GM20431 (cell line): ENCODE data around the gene RHBDF2.

ENCODE experiments used
- in situ Hi-C: fragments of 300-500 bp; cut with MseI, MboI; formaldehyde crosslinking; loops from one replicate; pipeline ENCODE4 v1.15.0; 2020; ENCODE audit warnings: low sequenced_read_pairs; ENCODE audit not compliant: unreplicated experiment

Gene RHBDF2

GRCh38 chr17:76445697-76446448, 55.4 kb downstream of the RHBDF2 start:
- in situ Hi-C loops, result no loop called here

- in situ Hi-C loops, result no loop called here
Measured at GRCh38 chr17:76444518-76445311, 56.5 kb downstream of the RHBDF2 start.

GRCh38 chr17:76442341-76443338, 58.6 kb downstream of the RHBDF2 start:
- in situ Hi-C loops, result no loop called here

- in situ Hi-C loops, result no loop called here
Measured at GRCh38 chr17:76441686-76442340, 59.4 kb downstream of the RHBDF2 start.

GRCh38 chr17:76440751-76441362, 60.4 kb downstream of the RHBDF2 start:
- in situ Hi-C loops, result no loop called here

GRCh38 chr17:76439314-76439928, 61.8 kb downstream of the RHBDF2 start:
- in situ Hi-C loops, result no loop called here

GRCh38 chr17:76438906-76439305, 62.3 kb downstream of the RHBDF2 start:
- in situ Hi-C loops, result no loop called here

GRCh38 chr17:76437467-76438402, 63.5 kb downstream of the RHBDF2 start:
- in situ Hi-C loops, result no loop called here

- in situ Hi-C loops, result no loop called here
Measured at GRCh38 chr17:76435751-76436150, 65.5 kb downstream of the RHBDF2 start.

GRCh38 chr17:76434870-76435269, 66.4 kb downstream of the RHBDF2 start:
- in situ Hi-C loops, result no loop called here

GRCh38 chr17:76433693-76434092, 67.5 kb downstream of the RHBDF2 start:
- in situ Hi-C loops, result no loop called here

- in situ Hi-C loops, result no loop called here
Measured at GRCh38 chr17:76432712-76433336, 68.4 kb downstream of the RHBDF2 start.

- in situ Hi-C loops, result no loop called here
Measured at GRCh38 chr17:76432004-76432403, 69.2 kb downstream of the RHBDF2 start.

- in situ Hi-C loops, result no loop called here
Measured at GRCh38 chr17:76431509-76431908, 69.7 kb downstream of the RHBDF2 start.

GRCh38 chr17:76428511-76428910, 72.7 kb downstream of the RHBDF2 start:
- in situ Hi-C loops, result no loop called here

GRCh38 chr17:76427501-76428231, 73.6 kb downstream of the RHBDF2 start:
- in situ Hi-C loops, result no loop called here

- in situ Hi-C loops, result no loop called here
Measured at GRCh38 chr17:76426853-76427252, 74.4 kb downstream of the RHBDF2 start.
